Activated CD4-positive, alpha-beta T cell treated with anti-CD3 and anti-CD28 coated beads, Interleukin-2, Interleukin-6, amounts not matched to agents 100 ng/mL and 50 ng/mL, durations not matched to agents 16 hours and 8 hours (primary cell): ENCODE results near the gene GMPR.
A peak's percentile ranks its signal among the peaks of the same experiment; 100 is the strongest.

Source experiments
- DNase-seq: peaks from one replicate; pipeline ENCODE4 v3.0.0-alpha.2; 2020

The GMPR gene

DNA sequence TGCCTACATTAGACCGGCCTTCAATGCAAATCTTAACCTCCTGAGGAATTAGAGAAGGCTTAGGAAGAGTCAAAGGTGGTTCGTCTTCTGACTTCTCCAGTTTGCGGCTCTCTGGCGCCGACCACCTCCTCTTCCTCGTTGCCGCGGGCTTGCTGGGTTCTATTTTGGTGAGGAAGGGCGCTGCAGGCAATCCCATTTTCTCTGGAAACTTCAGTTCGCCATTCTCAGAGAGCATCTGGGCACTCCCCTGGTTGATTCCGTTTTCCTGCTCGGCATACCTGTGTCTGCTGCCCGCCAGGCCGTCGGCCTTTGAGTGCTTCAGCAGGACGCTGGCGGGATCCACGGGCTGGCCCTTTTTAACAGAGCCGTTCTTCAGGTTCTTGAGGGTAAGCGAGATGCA is 67.9 kb downstream of the GMPR start:
- no peak for DNase-seq

- DNase-seq, result no peak
Observed at GRCh38 chr6:16311763-16312162, 73.4 kb downstream of the GMPR start.

GRCh38 chr6:16313732-16314131 is 75.3 kb downstream of the GMPR start:
- DNase-seq, result no peak

GRCh38 chr6:16314296-16314695 is 75.9 kb downstream of the GMPR start:
- DNase-seq, result no peak

GRCh38 chr6:16316741-16317251 is 78.4 kb downstream of the GMPR start:
- DNase-seq, result peak; percentile 58

DNA sequence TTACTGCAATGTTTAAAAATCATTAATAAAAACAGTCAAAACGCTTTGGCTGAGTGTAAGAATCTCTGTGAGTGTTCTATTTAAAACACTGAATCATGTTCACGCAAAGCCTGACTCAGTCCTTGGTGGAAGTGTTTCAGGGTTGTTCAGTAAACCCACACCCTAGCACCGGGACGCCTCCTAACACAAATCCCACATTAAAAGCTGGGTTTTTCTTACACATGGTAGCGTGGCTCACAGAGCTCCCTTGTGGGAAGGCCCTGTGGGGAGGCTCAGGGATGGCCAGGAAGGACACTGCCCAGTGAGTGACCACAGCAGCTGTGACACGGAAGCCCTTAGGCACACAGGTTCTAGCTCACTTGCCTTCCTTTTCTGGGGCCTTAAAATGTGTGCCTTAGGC is 80.2 kb downstream of the GMPR start:
- peak; percentile 41 for DNase-seq

DNA sequence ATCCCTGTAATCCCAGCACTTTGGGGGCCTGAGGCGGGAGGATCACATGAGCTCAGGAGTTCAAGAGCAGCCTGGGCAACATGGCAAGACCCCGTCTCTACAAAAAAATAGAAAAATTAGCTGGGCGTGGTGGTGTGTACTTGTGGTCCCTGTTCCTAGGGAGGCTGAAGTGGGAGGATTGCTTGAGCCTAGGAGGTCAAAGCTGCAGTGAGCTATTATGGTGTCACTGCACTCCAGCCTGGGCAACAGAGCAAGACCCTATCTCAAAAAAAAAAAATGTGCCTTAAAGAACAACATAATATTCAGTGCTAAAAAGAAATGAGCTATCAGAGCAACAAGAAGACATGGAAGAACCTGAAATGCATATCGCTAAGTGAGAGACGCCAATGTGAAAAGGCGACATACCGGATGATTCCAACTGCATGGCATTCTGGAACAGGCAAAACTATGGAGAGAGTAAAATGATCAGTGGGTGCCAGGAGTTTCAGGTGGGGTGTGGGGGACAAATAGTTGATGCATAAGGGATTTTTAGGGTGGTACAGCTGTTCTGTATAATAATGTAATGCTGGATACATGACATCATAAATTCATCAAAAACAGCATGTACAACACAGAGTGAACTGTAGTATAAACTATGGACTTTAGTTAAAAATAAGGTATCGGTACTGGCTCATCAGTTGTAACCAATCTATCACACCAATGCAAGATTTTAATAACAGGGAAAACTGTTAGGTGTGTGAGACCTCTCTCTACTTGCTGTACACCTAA is 80.8 kb downstream of the GMPR start:
- no peak for DNase-seq

GRCh38 chr6:16319813-16320532 is 81.6 kb downstream of the GMPR start:
- DNase-seq, result peak; percentile 81

DNA sequence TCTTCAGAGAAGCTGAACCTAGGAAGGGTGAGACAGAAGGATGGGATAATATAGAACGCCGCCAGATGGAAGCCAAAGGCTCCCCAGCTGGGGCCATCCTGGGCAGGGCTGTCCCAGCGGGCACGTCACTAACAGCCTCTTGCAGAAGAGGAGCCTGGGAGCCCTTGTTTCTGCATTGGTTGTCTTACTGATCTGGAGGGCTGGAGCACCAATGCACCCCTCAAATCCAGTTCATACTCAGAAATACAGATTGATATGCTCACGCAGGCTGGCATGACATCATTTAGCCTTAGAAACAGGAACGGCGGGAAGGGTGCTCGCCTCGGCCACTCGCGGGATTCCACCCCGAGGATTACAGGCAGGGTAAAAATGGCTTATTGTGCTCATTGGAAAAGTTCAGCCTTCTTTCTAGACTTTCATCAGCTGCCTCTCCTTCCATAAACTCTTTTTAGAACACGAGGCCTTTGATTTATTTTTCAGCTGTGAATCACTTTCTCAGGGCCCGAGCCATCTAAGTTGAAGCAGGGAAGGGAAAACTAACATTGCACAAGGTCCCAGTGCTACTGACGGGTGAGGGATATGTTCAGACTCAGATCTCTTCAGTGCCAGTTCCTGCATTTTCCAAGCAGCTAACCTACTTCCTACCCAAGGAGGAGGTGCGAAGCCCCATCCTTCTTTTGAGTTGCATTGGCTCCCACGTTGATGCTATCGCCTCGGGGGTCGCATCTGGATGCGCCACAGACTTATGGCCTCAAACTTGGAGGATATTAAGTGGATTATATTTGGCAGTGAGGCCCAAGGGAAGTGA is 82.3 kb downstream of the GMPR start:
- DNase-seq, result peak; percentile 11

DNA sequence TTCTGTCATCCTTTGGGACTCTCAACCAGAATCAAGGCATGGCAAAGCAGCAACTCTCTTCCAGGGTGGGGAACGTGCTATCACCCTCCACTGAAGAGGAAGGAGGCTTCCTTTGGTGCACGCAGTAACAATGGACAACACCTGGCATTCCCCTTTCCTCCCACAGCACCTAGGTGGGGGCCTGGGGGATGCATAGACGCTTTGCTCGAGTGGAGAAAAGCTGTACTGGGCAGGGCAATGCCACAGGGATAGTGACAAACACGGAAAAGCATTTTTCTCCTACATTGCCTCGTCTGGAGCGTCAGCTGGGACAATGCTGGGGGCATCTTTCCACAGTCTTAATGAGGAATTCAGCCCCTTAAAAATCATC is 82.9 kb downstream of the GMPR start:
- no peak for DNase-seq

- DNase-seq, result no peak
Observed at GRCh38 chr6:16321826-16322225, 83.4 kb downstream of the GMPR start.

DNA sequence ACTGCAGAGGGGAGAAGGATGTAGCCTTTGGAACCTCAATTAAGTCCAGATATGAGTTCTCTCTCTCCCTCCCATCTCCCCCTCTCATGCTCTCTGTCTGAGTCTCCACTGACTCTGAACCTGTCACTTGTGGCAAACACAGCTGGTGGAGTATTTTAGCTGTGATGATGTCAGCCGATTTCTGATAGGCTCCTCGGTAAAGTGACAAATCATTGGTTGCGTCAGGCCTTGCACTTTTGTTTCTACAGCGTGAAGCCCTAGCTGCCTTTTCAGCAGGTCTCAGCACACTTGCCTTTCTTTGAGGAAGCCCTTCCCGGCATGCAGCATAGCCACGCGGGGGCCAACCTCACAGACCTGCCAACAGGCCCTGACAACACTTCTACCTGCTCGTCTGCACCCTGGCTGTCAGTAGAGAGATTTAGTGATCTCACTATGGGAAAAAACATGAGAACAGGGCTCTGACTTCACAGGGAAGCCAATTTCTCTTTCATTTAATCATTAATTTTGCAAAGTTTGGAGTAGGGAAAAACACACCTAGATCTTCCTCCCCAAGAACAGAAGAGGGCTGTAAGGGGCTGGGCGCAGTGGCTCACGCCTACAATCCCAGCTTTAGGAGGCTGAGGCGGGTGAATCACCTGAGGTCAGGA is 84.4 kb downstream of the GMPR start:
- peak; percentile 92 for DNase-seq

- no peak for DNase-seq
Observed at GRCh38 chr6:16324184-16324583, 85.8 kb downstream of the GMPR start.

- DNase-seq, result no peak
Observed at GRCh38 chr6:16324606-16325225, 86.3 kb downstream of the GMPR start.

GRCh38 chr6:16326531-16326930 is 88.1 kb downstream of the GMPR start:
- DNase-seq, result no peak

DNA sequence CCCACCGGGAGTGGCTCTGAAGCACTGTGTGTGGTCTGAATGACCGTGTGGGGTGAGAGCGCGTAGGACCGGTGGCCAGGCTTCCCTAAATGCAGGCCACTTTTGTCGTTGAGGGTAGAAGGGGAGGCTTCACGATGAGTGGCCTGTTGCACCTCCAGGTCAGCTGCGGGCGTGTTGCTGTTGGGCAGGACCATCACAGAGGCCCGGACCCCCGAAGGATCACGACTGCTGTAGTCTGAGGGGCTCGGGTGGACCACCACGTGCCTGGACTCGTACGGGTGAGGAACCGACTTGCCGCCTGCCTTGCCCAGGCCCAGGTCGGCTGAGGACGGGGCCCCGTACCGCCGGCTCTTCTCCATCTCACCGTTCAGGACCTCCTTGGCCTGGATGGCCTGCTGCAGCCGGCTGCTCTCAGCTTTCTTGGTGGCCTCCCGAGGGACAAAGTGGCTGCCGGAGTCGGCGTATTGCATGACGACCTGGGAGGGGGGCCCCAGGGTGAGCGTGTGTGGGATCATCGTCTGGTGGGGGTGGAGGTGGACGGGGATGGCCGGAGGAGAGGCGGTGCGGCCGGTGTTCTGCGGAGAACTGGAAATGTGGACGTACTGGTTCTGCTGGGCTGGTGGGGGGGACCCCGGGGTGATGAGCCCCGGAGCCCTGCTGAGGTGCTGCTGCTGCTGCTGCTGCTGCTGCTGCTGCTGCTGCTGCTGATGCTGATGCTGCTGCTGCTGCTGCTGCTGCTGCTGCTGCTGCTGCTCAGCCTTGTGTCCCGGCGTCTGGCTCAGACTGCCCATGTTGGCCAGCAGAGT is 88.8 kb downstream of the GMPR start:
- no peak for DNase-seq

- no peak for DNase-seq
Observed at GRCh38 chr6:16327777-16328325, 89.5 kb downstream of the GMPR start.

- DNase-seq, result no peak
Observed at GRCh38 chr6:16329233-16329632, 90.8 kb downstream of the GMPR start.

GRCh38 chr6:16331384-16332174 is 93.2 kb downstream of the GMPR start:
- peak; percentile 76 for DNase-seq

- peak; percentile 91 for DNase-seq
Observed at GRCh38 chr6:16332175-16332542, 93.8 kb downstream of the GMPR start.
